HepG2 (cell line): ENCODE measurements around the gene HOXA4.

Source experiments
- CTCF ChIP-seq: sonication (generic); formaldehyde crosslinking; IDR thresholded peaks from 2 replicates; pipeline ENCODE4 v1.5.0; 2020; ENCODE audit warnings: mild to moderate bottlenecking, missing genetic modification reagents, moderate library complexity
- HDAC6 ChIP-seq: fragments of 200-600 bp; sonication (generic); IDR thresholded peaks from 2 replicates; pipeline ENCODE4 v1.7.0; 2017; ENCODE audit warnings: mild to moderate bottlenecking, antibody characterized with exemption, low read length, low read depth
- NFYB ChIP-seq: sonication (generic); formaldehyde crosslinking; IDR thresholded peaks from 2 replicates; pipeline ENCODE4 v1.4.0; 2020; ENCODE audit warnings: missing genetic modification reagents
- SNAPC2 ChIP-seq: sonication (generic); formaldehyde crosslinking; IDR thresholded peaks from 2 replicates; pipeline ENCODE4 v1.8.1; 2022; ENCODE audit warnings: mild to moderate bottlenecking, missing genetic modification reagents
- SP5 ChIP-seq: IDR thresholded peaks from 2 replicates; pipeline ENCODE4 v1.6.1; 2016; ENCODE audit warnings: low read depth, borderline replicate concordance
- TBL1XR1 ChIP-seq: fragments of 150-350 bp; IDR thresholded peaks from 2 replicates; pipeline ENCODE4 v1.6.1; 2014; ENCODE audit warnings: borderline replicate concordance, low read length; ENCODE audit not compliant: partially characterized antibody

DNA sequence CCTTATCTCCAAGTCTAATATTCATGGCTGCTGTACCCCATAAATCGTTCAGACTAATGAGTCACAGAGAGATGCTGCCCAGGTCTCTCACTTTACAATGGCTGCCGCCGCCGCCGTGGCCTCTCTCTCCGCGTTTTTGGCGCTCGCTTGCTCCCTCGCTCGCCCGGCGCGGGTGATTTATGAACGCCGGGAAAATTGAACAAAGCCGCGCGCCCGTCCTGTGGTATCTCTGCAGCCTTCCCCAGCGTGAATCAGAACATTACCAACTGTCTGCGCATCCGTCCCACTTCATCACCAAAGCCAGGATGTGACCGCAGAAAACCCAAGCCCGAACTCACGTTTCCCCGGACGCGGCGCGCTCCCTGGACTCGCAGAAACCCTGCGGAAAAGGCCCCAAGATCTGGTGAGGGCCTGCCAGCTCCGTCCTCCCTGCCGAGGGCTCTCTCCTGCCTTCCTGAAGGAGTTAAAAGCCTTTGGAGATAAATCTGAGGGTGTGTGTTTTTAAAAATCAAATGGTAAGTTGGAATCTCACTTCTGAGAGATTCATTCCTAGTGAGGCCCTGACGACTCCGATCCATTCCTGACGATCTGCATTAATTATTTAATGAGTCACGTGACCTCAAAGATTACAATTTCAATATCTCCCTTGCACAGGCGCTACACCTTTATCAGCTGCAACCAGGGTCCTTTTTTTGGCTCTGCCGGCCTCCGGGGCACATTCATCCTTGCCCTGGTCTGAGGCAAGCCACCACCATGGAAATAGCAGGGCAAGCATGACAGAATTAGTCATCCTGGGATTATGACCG is 6.3 kb downstream of the HOXA4 start:
- TF ChIP-seq CTCF (CRISPR knock-in tag) (no peak), HDAC6 (no peak), SNAPC2 (CRISPR knock-in tag) (no peak), TBL1XR1 (no peak), SP5 (no peak), NFYB (CRISPR knock-in tag) (no peak)
